ENCODE results near the gene SRGN. TPM values are rescaled to one million over a fixed set of nuclear protein-coding genes. Genes with fewer than 3 reads are reported as not detected.

Gene SRGN
- total RNA-seq, 1 experiment from 2014 or later = 8.5 TPM

DNA sequence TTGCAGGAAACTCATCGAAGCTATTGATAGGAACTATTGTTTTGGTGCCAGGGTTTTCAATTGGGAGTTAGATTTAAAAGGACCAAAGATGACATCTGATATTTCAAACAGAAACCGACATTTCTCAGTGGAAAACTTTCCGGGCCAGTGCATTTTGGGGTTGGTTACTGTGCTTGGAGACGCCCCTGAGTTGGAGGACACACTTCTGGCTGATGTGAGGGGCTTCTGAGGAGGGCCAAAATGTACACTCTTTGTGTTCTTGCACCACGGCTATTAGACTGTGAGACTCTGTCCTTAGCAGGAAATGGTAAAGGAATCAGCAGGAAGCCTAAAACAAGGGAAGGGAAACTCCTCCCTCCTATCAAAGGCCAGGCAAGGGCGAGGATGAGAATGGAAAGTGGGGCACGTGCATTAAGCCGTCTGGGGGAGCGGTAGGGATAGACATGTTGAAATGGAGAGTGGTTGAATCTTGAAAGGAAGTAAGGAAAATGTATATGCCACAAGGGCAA, 1.8 kb upstream of the SRGN start:
- BruUV-seq (replicated peaks) = no TSS peak
- Histone ChIP-seq H3K9me3 (ENCODE audit: control insufficient read depth, insufficient read depth, low read depth, low read length) (no peaks in the 10 kb centered on the region), H3K27me3 (ENCODE audit: control insufficient read depth, insufficient read depth, low read length) (no peaks in the 10 kb centered on the region), H3K4me1 (ENCODE audit: control insufficient read depth, insufficient read depth, low read length) (peaks cover 2% of the 10 kb centered on the region), H3K27ac (ENCODE audit: low read length) (no peak overlapping the region), H3K4me3 (ENCODE audit: low read depth in 2 of 2, low read length in 2 of 2) (no peak overlapping the region), H3K36me3 (ENCODE audit: control insufficient read depth, insufficient read depth, low read length) (no peaks in the 10 kb centered on the region)
- intact Hi-C loops (cut with micrococcal nuclease; ENCODE audit: unreplicated experiment) = no loop called here
- no peak for TF ChIP-seq TCF7L2 (IDR thresholded peaks at IDR 0.05; ENCODE audit: low read depth, low read length)
- no peak for TF ChIP-seq CTCF (IDR thresholded peaks at IDR 0.05)
- TF ChIP-seq SIN3A (IDR thresholded peaks at IDR 0.05; ENCODE audit: borderline replicate concordance, insufficient read depth, low read depth, low read length) = no peak
- no peak for TF ChIP-seq POLR2AphosphoS5 (IDR thresholded peaks at IDR 0.05; ENCODE audit: low read depth, low read length)
- TF ChIP-seq, protein P1, sequence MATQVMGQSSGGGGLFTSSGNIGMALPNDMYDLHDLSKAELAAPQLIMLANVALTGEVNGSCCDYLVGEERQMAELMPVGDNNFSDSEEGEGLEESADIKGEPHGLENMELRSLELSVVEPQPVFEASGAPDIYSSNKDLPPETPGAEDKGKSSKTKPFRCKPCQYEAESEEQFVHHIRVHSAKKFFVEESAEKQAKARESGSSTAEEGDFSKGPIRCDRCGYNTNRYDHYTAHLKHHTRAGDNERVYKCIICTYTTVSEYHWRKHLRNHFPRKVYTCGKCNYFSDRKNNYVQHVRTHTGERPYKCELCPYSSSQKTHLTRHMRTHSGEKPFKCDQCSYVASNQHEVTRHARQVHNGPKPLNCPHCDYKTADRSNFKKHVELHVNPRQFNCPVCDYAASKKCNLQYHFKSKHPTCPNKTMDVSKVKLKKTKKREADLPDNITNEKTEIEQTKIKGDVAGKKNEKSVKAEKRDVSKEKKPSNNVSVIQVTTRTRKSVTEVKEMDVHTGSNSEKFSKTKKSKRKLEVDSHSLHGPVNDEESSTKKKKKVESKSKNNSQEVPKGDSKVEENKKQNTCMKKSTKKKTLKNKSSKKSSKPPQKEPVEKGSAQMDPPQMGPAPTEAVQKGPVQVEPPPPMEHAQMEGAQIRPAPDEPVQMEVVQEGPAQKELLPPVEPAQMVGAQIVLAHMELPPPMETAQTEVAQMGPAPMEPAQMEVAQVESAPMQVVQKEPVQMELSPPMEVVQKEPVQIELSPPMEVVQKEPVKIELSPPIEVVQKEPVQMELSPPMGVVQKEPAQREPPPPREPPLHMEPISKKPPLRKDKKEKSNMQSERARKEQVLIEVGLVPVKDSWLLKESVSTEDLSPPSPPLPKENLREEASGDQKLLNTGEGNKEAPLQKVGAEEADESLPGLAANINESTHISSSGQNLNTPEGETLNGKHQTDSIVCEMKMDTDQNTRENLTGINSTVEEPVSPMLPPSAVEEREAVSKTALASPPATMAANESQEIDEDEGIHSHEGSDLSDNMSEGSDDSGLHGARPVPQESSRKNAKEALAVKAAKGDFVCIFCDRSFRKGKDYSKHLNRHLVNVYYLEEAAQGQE (IDR thresholded peaks at IDR 0.05; ENCODE audit: insufficient read depth in 1 of 2, low read depth in 2 of 2, low read length in 1 of 2) = no peak
- ChIA-PET CTCF (no interaction called here), POLR2A (no interaction called here)
- ATAC-seq = peak; percentile 40; the same call in 1 of the 2 replicates
- DNase-seq (ENCODE audit: low read depth, low spot score) = no peak
- in situ Hi-C loops (cut with HindIII; ENCODE audit: low pct_unique_long_range_greater_than_20kb, low sequenced_read_pairs) = no loop called here

DNA sequence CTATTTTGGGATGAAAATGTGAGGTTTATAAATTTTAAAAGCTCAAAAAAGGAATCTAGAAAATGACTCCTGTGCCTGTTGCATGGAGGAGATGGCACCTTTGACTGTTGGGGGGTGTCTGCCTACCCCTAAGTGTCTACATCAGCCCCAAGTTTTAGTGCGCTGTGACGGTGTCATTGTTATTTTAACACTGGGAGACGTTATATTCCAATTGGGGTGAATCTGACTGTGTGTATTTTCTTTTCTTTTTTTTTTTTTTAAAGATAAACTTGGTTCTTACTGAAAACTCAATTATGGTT, 517 bp downstream of the SRGN start:
- peaks cover 2% of the 10 kb centered on the region for H3K4me1 ChIP-seq (ENCODE audit: control insufficient read depth, insufficient read depth, low read length)
- H3K36me3 ChIP-seq (ENCODE audit: control insufficient read depth, insufficient read depth, low read length) = no peaks in the 10 kb centered on the region
- ChIA-PET POLR2A (interaction anchor here (0.6 to 0.8 kb wide), 2 partner anchors 64 to 692 kb away, joined by 3 to 4 read pairs; no protein-coding TSS in a partner anchor), CTCF (interaction anchor here (0.6 kb wide), 1 partner anchor 21 kb away, joined by 3 read pairs; no protein-coding TSS in a partner anchor)
- TF ChIP-seq, protein P1 (IDR thresholded peaks at IDR 0.05; ENCODE audit: insufficient read depth in 1 of 2, low read depth in 2 of 2, low read length in 1 of 2) = no peak
- no peak for TF ChIP-seq CTCF (IDR thresholded peaks at IDR 0.05)
- no peak for TF ChIP-seq TCF7L2 (IDR thresholded peaks at IDR 0.05; ENCODE audit: low read depth, low read length)
- TF ChIP-seq POLR2AphosphoS5 (IDR thresholded peaks at IDR 0.05; ENCODE audit: low read depth, low read length) = no peak
- no peak for TF ChIP-seq SIN3A (IDR thresholded peaks at IDR 0.05; ENCODE audit: borderline replicate concordance, insufficient read depth, low read depth, low read length)
- TSS peak; percentile 78 for BruUV-seq (replicated peaks)
- in situ Hi-C loops (cut with HindIII; ENCODE audit: low pct_unique_long_range_greater_than_20kb, low sequenced_read_pairs) = no loop called here
- no peaks in the 10 kb centered on the region for H3K27me3 ChIP-seq (ENCODE audit: control insufficient read depth, insufficient read depth, low read length)
- ATAC-seq = no peak
- no peak for DNase-seq (ENCODE audit: low read depth, low spot score)
- H3K4me3 ChIP-seq (ENCODE audit: low read depth in 2 of 2, low read length in 2 of 2) = peak overlapping the region in 1 of 2 experiments; percentile 36; a peak in 2 of 4 replicates
- no peak overlapping the region for H3K27ac ChIP-seq (ENCODE audit: low read length)
- intact Hi-C loops (cut with micrococcal nuclease; ENCODE audit: unreplicated experiment) = no loop called here
- H3K9me3 ChIP-seq (ENCODE audit: control insufficient read depth, insufficient read depth, low read depth, low read length) = no peaks in the 10 kb centered on the region
